ENCODE measurements around the gene MYO3B.

GRCh38 chr2:170218931-170219330 is 41.0 kb downstream of the MYO3B start:
- TF ChIP-seq CTCF (conservative IDR thresholded peaks at IDR 0.05; ENCODE audit: low read depth, low read length) (no peak), EZH2 (IDR thresholded peaks at IDR 0.05; ENCODE audit: borderline replicate concordance, low read depth, low read length, poor library complexity, severe bottlenecking) (no peak)
